DND-41 (cell line): ENCODE measurements around the gene MAGI3.
"Not testable (repeated sequence)": the region's sequence is repeated elsewhere in the genome, so short reads cannot be mapped to it uniquely, and the experiment has no call there.

ENCODE experiments used
- ATAC-seq: fragments of 200-7000 bp; cut with Tn5 transposase; 3 replicates; pipeline ENCODE4 v1.9.1; 2021; ENCODE audit warnings: low read depth; ENCODE audit not compliant: insufficient read depth
- DNase-seq: peaks from one replicate; pipeline ENCODE4 v3.0.0-alpha.2; 2020
- H2AFZ ChIP-seq: 2 replicates; pipeline ENCODE4 v1.6.0; 2012; ENCODE audit warnings: low read depth, low read length
- H3K27ac ChIP-seq: 2 replicates; pipeline ENCODE4 v1.5.1; 2012; ENCODE audit warnings: low read length, inconsistent platforms
- H3K27me3 ChIP-seq: fragments of 200-600 bp; sonication (generic); 2 replicates; pipeline ENCODE4 v1.6.0; 2012; ENCODE audit warnings: low read length, mild to moderate bottlenecking, inconsistent platforms; ENCODE audit not compliant: insufficient read depth, poor library complexity
- H3K36me3 ChIP-seq: 2 replicates; pipeline ENCODE4 v1.5.1; 2012; ENCODE audit warnings: low read length, inconsistent platforms; ENCODE audit not compliant: insufficient read depth
- H3K4me1 ChIP-seq: 2 replicates; pipeline ENCODE4 v1.5.1; 2012; ENCODE audit warnings: mild to moderate bottlenecking, low read length; ENCODE audit not compliant: insufficient read depth
- H3K4me2 ChIP-seq: 2 replicates; pipeline ENCODE4 v1.6.0; 2012; ENCODE audit warnings: mild to moderate bottlenecking, moderate library complexity, low read length, inconsistent platforms; ENCODE audit not compliant: insufficient read depth
- H3K4me3 ChIP-seq, 2 experiments: fragments of 200-600 bp in 1 of 2; shearing (Covaris generic) in 1 of 2; 2 replicates each; pipeline ENCODE4 v1.5.1; 2012 to 2016; ENCODE audit warnings: inconsistent platforms in 2 of 2, low read length in 2 of 2, mild to moderate bottlenecking in 2 of 2, low read depth in 1 of 2, moderate library complexity in 1 of 2
- H3K79me2 ChIP-seq: 2 replicates; pipeline ENCODE4 v1.6.0; 2012; ENCODE audit warnings: low read length, inconsistent platforms; ENCODE audit not compliant: insufficient read depth
- H3K9ac ChIP-seq: 2 replicates; pipeline ENCODE4 v1.6.0; 2012; ENCODE audit warnings: low read depth, mild to moderate bottlenecking, inconsistent platforms, low read length, moderate library complexity
- H3K9me3 ChIP-seq: 2 replicates; pipeline ENCODE4 v1.5.1; 2012; ENCODE audit warnings: low read length, moderate library complexity, mild to moderate bottlenecking, inconsistent platforms; ENCODE audit not compliant: insufficient read depth, severe bottlenecking
- H4K20me1 ChIP-seq: 2 replicates; pipeline ENCODE4 v1.6.0; 2012; ENCODE audit warnings: low read length; ENCODE audit not compliant: insufficient read depth
- EZH2 ChIP-seq: IDR thresholded peaks from 3 replicates; pipeline ENCODE4 v1.6.1; 2012; ENCODE audit warnings: borderline replicate concordance, low read depth, mild to moderate bottlenecking, moderate library complexity, low read length, inconsistent platforms; ENCODE audit not compliant: severe bottlenecking
- TF ChIP-seq, protein P1 (sequence below): IDR thresholded peaks from 2 replicates; pipeline ENCODE4 v1.5.1; 2012; ENCODE audit warnings: borderline replicate concordance, low read length, moderate library complexity, mild to moderate bottlenecking; ENCODE audit not compliant: poor library complexity, severe bottlenecking; ENCODE audit errors: extremely low read depth

Gene MAGI3

GRCh38 chr1:113459279-113459678 lies 69.0 kb downstream of the MAGI3 start:
- ATAC-seq (no peak), DNase-seq (no peak)
- no peak overlapping the region for H3K9ac ChIP-seq
- no peaks in the 10 kb centered on the region for H3K9me3 ChIP-seq
- H4K20me1 ChIP-seq: no peaks in the 10 kb centered on the region
- H3K36me3 ChIP-seq: no peaks in the 10 kb centered on the region
- no peak for TF ChIP-seq EZH2
- TF ChIP-seq, protein P1, sequence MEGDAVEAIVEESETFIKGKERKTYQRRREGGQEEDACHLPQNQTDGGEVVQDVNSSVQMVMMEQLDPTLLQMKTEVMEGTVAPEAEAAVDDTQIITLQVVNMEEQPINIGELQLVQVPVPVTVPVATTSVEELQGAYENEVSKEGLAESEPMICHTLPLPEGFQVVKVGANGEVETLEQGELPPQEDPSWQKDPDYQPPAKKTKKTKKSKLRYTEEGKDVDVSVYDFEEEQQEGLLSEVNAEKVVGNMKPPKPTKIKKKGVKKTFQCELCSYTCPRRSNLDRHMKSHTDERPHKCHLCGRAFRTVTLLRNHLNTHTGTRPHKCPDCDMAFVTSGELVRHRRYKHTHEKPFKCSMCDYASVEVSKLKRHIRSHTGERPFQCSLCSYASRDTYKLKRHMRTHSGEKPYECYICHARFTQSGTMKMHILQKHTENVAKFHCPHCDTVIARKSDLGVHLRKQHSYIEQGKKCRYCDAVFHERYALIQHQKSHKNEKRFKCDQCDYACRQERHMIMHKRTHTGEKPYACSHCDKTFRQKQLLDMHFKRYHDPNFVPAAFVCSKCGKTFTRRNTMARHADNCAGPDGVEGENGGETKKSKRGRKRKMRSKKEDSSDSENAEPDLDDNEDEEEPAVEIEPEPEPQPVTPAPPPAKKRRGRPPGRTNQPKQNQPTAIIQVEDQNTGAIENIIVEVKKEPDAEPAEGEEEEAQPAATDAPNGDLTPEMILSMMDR: no peak
- H3K4me3 ChIP-seq: no peak overlapping the region
- no peaks in the 10 kb centered on the region for H3K79me2 ChIP-seq
- H3K27ac ChIP-seq: no peak overlapping the region
- H2AFZ ChIP-seq: no peak overlapping the region
- H3K27me3 ChIP-seq: no peaks in the 10 kb centered on the region
- H3K4me2 ChIP-seq: no peak overlapping the region
- no peaks in the 10 kb centered on the region for H3K4me1 ChIP-seq

DNA sequence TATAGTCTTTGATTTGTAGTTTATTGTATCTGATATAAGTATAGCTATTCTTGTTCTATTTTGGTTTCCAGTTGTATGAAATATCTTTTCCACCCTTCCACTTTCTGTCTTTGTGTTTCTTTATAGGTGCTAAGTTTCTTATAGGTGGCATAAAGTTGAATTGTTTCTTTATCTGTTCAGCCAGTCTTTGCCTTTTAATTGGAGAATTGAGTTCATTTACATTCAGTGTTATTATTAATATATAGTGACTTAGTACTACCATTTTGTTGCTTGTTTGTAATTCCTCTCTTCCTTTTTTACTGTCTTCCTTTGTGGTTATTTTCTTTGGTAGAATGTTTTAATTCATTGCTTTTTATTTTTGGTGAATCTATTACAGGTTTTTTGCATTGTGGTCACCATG lies 77.7 kb downstream of the MAGI3 start:
- H3K27me3 ChIP-seq: no peaks in the 10 kb centered on the region
- TF ChIP-seq EZH2: no peak
- TF ChIP-seq, protein P1: no peak
- DNase-seq (no peak), ATAC-seq (no peak)
- H3K36me3 ChIP-seq: no peaks in the 10 kb centered on the region
- peaks cover 4% of the 10 kb centered on the region for H3K9me3 ChIP-seq
- H3K27ac ChIP-seq: no peak overlapping the region
- H2AFZ ChIP-seq: no peak overlapping the region
- H3K4me3 ChIP-seq: no peak overlapping the region
- H3K4me2 ChIP-seq: no peak overlapping the region
- H3K79me2 ChIP-seq: no peaks in the 10 kb centered on the region
- H3K4me1 ChIP-seq: no peaks in the 10 kb centered on the region
- H3K9ac ChIP-seq: no peak overlapping the region
- no peaks in the 10 kb centered on the region for H4K20me1 ChIP-seq

DNA sequence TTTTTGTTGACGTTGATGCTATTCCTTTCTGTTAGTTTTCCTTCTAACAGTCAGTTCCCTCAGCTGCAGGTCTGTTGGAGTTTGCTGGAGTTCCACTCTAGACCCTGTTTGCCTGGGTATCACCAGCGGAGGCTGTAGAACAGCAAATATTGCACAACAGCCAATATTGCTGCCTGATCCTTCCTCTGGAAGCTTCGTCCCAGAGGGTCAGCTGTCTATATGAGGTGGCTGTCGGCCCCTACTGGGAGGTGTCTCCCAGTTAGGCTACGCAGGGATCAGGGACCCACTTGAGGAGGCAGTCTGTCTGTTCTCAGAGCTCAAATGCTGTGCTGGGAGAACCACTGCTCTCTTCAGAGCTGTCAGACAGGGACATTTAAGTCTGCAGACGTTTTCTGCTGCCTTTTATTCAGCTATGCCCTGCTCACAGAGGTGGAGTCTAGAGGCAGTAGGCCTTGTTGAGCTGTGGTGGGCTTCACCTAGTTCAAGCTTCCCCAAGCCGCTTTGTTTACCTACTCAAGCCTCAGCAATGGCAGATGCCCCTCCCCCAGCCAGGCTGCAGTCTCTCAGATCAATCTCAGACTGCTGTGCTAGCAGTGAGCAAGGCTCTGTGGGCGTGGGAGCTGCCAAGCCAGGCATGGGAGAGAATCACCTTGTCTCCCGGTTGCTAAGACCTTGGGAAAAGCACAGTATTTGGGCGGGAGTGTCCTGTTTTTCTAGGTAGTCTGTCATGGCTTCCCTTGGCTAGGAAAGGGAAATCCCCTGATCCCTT lies 88.3 kb downstream of the MAGI3 start:
- not testable (repeated sequence) for DNase-seq, H3K4me1 ChIP-seq, ATAC-seq, H3K27ac ChIP-seq, H3K4me3 ChIP-seq, H3K79me2 ChIP-seq, H3K4me2 ChIP-seq, H3K36me3 ChIP-seq, H3K27me3 ChIP-seq, H4K20me1 ChIP-seq, H3K9ac ChIP-seq, H2AFZ ChIP-seq
- H3K9me3 ChIP-seq: peaks cover 22% of the 10 kb centered on the region

DNA sequence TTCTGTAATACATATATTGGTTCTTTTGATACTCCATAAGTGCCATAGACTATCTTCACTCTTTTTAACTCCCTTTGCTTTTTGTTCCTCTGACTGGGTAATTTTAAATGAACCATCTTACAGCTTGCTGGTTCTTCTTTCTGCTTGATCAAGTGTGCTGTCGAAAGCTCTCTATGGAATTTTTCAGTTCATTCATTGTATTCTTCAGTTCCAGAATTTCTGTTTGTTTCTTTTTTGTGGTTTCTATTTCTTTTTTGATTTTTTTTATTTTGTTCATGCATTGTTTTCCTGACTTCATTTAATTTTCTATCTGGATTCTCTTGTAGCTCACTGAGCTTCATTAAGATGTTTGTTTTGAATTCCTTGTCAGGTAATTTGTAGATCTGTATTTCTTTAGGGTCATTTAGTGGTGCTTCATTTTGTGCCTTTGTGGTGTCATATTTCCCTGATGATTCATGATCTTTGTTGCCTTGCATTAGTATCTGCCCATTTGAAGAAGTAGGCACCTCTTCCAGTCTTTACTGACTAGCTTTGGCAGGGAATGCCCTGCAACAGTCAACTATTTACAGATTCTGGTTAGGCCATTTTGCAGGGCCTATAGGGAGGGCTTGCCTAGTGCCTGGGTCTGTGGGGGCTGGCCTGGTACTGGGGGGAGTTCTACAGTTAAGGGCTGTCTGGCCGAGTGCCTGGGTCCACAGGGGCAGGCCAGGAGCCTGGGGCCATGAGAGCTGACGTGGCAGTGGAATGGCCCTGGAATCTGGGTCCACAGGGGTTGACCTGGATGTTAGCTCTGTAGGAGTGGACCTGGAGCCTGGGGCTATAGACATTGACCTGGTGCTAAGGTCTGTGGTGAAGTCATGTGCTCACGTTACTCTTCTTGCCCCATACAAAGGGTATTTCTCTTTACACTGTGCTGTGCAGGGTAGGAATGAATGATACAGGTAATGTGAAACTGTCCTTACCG lies 89.7 kb downstream of the MAGI3 start:
- no peaks in the 10 kb centered on the region for H3K79me2 ChIP-seq
- peaks cover 22% of the 10 kb centered on the region for H3K9me3 ChIP-seq
- H3K4me3 ChIP-seq: no peak overlapping the region
- TF ChIP-seq, protein P1: no peak
- no peak for TF ChIP-seq EZH2
- no peaks in the 10 kb centered on the region for H3K4me1 ChIP-seq
- H3K9ac ChIP-seq: no peak overlapping the region
- H2AFZ ChIP-seq: no peak overlapping the region
- H3K4me2 ChIP-seq: no peak overlapping the region
- H4K20me1 ChIP-seq: no peaks in the 10 kb centered on the region
- DNase-seq (no peak), ATAC-seq (no peak)
- H3K27ac ChIP-seq: no peak overlapping the region
- H3K36me3 ChIP-seq: no peaks in the 10 kb centered on the region
- no peaks in the 10 kb centered on the region for H3K27me3 ChIP-seq

GRCh38 chr1:113485131-113485530 lies 94.8 kb downstream of the MAGI3 start:
- H3K4me3 ChIP-seq, H3K27ac ChIP-seq, H3K9ac ChIP-seq, H3K27me3 ChIP-seq, DNase-seq, H3K4me2 ChIP-seq, H3K36me3 ChIP-seq, H3K79me2 ChIP-seq, ATAC-seq, H2AFZ ChIP-seq, H4K20me1 ChIP-seq, H3K4me1 ChIP-seq: not testable (repeated sequence)
- peaks cover 15% of the 10 kb centered on the region for H3K9me3 ChIP-seq
